GM21515 (cell line): Measurements from ENCODE around the gene RAPGEFL1.
"Not testable (repeated sequence)": the region's sequence is repeated elsewhere in the genome, so short reads cannot be mapped to it uniquely, and the experiment has no call there.

ENCODE experiments used
- ATAC-seq: cut with Tn5 transposase; IDR thresholded peaks from one replicate; pipeline ENCODE4 v1.9.1; 2021; ENCODE audit not compliant: unreplicated experiment

Gene RAPGEFL1

DNA sequence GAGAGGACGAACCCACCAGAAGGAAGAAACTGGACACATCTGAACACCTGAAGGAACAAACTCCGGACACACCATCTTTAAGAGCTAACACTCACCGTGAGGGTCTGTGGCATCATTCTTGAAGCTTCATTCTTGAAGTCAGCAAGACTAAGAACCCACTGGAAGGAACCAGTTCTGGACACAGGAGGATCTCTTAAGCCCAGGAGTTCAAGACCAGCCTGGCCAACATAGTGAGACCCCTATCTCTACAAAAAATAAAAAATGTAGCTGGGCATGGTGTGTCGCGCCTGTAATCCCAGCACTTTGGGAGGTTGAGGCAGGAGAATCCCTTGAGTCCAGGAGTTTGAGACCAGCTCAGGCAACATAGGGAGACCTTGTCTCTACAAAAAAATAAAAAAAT is 21.3 kb downstream of the RAPGEFL1 start:
- ATAC-seq, result no peak

GRCh38 chr17:40203131-40203530 is 25.9 kb downstream of the RAPGEFL1 start:
- no peak for ATAC-seq

- not testable (repeated sequence) for ATAC-seq
Measured at GRCh38 chr17:40206193-40206592, 28.9 kb downstream of the RAPGEFL1 start.

- no peak for ATAC-seq
Measured at GRCh38 chr17:40209404-40210093, 32.3 kb downstream of the RAPGEFL1 start.

GRCh38 chr17:40213914-40214313 is 36.6 kb downstream of the RAPGEFL1 start:
- ATAC-seq, result not testable (repeated sequence)

GRCh38 chr17:40218006-40218739 is 40.9 kb downstream of the RAPGEFL1 start:
- no peak for ATAC-seq

DNA sequence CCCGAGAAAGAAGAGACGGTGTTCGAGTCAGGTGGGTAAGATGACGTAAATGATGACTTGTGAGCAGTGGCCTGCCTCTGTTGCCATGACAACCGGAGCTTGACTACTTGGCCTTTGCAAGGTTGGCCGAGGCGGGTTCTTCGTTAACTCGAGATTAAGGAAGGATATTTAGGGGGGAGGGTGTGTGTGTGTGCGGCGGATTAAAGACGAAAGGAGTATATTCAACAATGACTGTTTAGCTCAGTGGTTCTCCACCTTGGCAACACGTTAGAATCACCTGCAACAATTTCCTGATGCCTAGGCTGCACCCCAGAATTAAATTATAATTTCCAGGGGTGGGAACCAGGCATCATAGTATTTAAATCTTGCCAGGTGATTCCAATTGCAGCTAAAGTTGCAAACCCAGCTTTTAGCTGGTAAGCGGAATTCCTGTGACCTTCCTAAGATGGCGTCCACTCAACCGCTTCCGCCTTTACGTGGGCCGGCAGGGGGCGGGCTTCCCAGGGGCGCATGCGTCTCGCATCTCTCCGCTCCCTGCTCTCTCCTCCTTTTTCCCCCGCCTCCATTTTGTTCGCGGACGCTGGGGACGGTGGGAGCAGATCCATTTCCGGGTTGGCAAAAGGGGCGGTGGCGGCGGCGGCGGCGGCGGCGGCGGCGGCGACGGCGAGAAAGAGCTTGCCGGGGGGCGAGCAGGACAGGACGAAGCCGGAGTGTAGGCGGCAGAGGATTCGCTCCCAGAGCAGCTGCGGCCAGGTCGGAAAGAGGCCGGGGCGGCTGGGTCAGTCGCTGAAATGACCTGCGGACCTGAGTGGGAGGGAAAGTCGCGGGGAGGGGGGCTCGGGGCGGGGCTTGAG is 41.7 kb downstream of the RAPGEFL1 start, which contains the start of gene WIPF2:
WIPF2 (plus strand) TSS at position 565 of the 854 bp plus-strand sequence. CDS start 37,156 bp downstream, outside the sequence.
- ATAC-seq, result peak; percentile 89

DNA sequence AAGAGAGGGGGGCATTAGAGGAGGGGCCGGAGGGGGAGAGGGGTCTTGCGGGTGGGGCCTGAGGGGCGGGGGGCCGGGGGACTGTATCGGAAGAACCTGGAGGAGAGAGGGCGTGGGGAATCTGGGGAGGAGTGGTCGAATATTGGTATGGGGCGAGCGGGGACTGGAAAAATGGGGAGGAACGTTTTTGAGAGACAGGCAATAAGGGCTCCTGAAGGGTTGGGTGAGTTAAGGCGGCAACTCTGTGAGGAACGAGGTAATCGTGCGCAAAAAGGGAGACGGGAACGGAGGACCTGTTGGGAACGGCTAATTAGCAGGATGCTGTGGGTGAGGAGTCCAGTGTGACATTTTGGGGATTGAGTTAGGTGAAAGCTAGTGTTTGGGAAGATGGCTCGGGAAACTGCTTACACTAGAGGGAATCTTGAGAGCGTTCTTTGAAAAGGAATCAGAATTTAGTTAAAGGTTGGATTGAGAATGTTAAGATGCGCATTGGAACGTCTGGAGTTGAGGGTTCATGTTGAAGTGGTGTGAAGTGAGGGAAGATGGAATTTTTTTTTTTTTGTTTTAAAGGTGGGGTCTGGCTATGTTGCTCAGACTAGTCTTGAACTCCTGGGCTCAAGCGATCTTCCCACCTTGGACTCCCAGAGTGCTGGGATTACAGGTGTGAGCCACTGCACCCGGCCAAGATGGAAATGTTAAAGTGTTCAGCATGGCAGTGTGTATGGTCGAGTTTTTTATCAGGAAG is 42.5 kb downstream of the RAPGEFL1 start:
- ATAC-seq, result no peak

- ATAC-seq, result no peak
Measured at GRCh38 chr17:40224718-40225550, 47.7 kb downstream of the RAPGEFL1 start.

- not testable (repeated sequence) for ATAC-seq
Measured at GRCh38 chr17:40229146-40229545, 51.9 kb downstream of the RAPGEFL1 start.

- no peak for ATAC-seq
Measured at GRCh38 chr17:40230670-40231069, 53.4 kb downstream of the RAPGEFL1 start.

DNA sequence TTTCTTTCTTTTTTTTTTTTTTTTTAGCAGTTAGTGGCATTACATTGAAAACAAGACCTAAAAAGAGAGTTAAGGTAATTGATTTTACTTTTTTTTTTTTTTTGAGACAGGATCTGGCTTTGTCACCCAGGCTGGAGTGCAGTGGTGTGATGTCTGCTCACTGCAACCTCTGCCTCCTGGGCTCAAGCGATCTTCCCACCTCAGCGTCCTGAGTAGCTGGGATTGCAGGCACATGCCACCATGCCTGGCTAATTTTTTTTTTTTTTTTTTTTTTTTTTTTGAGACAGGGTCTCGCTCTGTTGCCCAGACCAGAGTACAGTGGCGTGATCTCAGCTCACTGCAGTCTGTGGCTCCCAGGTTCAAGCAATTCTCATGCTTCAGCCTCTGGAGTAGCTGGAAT is 54.7 kb downstream of the RAPGEFL1 start:
- not testable (repeated sequence) for ATAC-seq

GRCh38 chr17:40241252-40241834 is 64.1 kb downstream of the RAPGEFL1 start:
- no peak for ATAC-seq

DNA sequence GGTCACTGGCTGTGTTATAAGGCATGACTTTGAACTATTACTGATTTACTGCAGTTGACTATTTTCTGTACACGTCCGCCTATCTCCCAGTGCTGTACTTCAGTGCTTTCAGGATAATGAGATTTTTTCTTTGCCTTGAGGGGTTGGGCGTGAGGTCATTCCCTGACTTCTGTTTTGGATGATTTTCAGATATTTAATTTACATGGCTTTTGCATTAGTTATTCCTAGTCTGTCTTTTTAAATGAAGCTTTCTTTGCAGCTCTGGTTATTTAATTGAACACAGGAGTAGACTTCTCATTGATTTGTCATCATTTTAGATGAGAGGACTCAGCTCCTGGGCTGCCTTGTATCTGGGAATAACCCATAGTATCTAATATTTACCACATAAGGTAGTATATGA is 65.5 kb downstream of the RAPGEFL1 start:
- ATAC-seq, result no peak

DNA sequence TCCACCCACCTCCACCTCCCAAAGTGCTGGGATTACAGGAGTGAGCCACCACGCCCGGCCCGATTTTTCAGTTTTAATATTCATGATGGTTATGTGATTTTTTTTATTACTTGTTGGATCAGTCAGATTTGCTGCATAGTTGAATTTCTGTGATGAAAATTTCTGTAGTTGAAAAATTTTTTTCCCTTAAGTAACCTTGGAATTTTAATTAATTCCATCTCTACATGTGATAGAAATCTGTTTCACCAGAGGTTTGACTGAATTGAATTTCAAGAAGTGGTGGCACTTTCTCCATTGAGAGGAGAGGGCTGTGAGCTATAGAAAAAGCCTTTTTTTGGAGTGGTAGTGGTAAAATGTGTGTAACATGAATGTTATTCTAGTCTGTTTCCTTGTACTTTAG is 66.5 kb downstream of the RAPGEFL1 start:
- ATAC-seq, result no peak

DNA sequence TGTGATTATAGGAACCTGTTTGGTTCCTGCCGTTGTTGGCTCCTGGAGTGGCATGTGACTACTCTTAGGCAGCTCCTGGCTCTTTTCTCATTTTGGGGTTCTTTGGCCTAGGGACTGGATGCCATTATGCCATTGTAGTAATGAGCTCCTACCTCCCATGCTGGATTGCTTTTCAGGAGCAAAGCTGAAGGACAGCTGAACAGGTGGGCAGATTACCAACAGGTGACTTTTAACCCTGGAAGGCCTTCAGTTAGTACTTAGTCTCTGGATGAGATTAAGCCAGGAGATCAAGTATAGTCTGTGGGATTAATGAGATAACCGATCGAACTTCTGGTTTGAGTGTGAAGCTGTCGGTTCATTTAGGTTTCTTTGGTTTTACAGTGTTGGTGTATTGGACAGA is 67.0 kb downstream of the RAPGEFL1 start:
- no peak for ATAC-seq
